ENCODE measurements around the gene UCP2.

DNA sequence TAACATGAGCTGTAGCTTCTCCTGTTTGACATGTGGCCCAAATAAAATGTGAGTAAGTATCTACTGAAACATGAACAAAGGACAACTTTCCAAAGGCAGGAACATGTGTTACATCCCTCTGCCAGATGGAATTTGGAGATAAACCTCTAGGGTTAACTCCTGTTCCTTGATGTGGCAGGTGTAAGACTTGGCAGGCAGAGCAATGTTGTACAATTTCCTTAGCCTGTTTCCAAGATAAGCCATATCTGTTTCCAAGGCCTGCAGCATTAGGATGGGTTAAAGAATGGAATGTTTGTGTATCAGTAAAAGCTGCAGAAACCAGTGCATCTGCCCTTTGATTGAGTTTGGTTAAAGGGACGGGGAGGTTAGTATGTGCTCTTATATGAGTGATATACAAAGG is 40.6 kb downstream of the UCP2 start:
- TF ChIP-seq POLR2A (IDR thresholded peaks at IDR 0.05): no peak
- TF ChIP-seq, protein P1, sequence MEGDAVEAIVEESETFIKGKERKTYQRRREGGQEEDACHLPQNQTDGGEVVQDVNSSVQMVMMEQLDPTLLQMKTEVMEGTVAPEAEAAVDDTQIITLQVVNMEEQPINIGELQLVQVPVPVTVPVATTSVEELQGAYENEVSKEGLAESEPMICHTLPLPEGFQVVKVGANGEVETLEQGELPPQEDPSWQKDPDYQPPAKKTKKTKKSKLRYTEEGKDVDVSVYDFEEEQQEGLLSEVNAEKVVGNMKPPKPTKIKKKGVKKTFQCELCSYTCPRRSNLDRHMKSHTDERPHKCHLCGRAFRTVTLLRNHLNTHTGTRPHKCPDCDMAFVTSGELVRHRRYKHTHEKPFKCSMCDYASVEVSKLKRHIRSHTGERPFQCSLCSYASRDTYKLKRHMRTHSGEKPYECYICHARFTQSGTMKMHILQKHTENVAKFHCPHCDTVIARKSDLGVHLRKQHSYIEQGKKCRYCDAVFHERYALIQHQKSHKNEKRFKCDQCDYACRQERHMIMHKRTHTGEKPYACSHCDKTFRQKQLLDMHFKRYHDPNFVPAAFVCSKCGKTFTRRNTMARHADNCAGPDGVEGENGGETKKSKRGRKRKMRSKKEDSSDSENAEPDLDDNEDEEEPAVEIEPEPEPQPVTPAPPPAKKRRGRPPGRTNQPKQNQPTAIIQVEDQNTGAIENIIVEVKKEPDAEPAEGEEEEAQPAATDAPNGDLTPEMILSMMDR (IDR thresholded peaks at IDR 0.05): no peak
